Subcutaneous abdominal adipose tissue (tissue), 5 donors: ENCODE measurements around the gene ADCY4.
A peak's percentile ranks its signal among the peaks of the same experiment; 100 is the strongest.

ENCODE experiments used
- H3K27ac ChIP-seq: one replicate; pipeline ENCODE4 v1.7.0; 2013; ENCODE audit warnings: low read depth, mild to moderate bottlenecking, inconsistent platforms, low read length, moderate library complexity
- H3K27me3 ChIP-seq, 5 donors: one replicate each; pipeline ENCODE4 v1.7.0; 2013; ENCODE audit warnings: low read length in 5 of 5, inconsistent platforms in 1 of 5; ENCODE audit not compliant: control insufficient read depth in 5 of 5, insufficient read depth in 4 of 5
- H3K36me3 ChIP-seq, 5 donors: one replicate each; pipeline ENCODE4 v1.7.0; 2013; ENCODE audit warnings: low read length in 5 of 5; ENCODE audit not compliant: control insufficient read depth in 5 of 5, insufficient read depth in 5 of 5
- H3K4me1 ChIP-seq, 5 donors: one replicate each; pipeline ENCODE4 v1.7.0; 2013; ENCODE audit warnings: low read length in 5 of 5, mild to moderate bottlenecking in 3 of 5, moderate library complexity in 1 of 5; ENCODE audit not compliant: control insufficient read depth in 5 of 5, insufficient read depth in 5 of 5
- H3K4me3 ChIP-seq, 5 donors: one replicate each; pipeline ENCODE4 v1.7.0; 2013; ENCODE audit warnings: low read length in 5 of 5, low read depth in 1 of 5
- H3K9ac ChIP-seq, 5 donors: one replicate each; pipeline ENCODE4 v1.7.0; 2013; ENCODE audit warnings: low read length in 5 of 5, mild to moderate bottlenecking in 4 of 5, moderate library complexity in 3 of 5
- H3K9me3 ChIP-seq, 5 donors: one replicate each; pipeline ENCODE4 v1.7.0; 2013; ENCODE audit warnings: low read length in 5 of 5; ENCODE audit not compliant: control insufficient read depth in 5 of 5
- donor health status: healthy.
- donor health status: healthy.
- donor health status: healthy.
- donor health status: healthy.
- donor health status: healthy.

ADCY4 gene

GRCh38 chr14:24321212-24321975, 13.5 kb downstream of the ADCY4 start:
- H3K27me3 ChIP-seq = peaks cover 0 to 15% (median 0%) of the 10 kb centered on the region in 5 donors
- H3K4me3 ChIP-seq = no peak overlapping the region
- no peak overlapping the region for H3K27ac ChIP-seq
- H3K9me3 ChIP-seq = no peaks in the 10 kb centered on the region
- no peak overlapping the region for H3K9ac ChIP-seq
- peaks cover 0 to 73% (median 50%) of the 10 kb centered on the region in 5 donors for H3K36me3 ChIP-seq
- H3K4me1 ChIP-seq = peaks cover 0 to 20% (median 0%) of the 10 kb centered on the region in 5 donors

GRCh38 chr14:24317141-24317928, 17.5 kb downstream of the ADCY4 start:
- Histone ChIP-seq H3K36me3 (peaks cover 0 to 37% (median 27%) of the 10 kb centered on the region in 5 donors), H3K4me1 (peaks cover 7 to 56% (median 38%) of the 10 kb centered on the region in 5 donors), H3K9me3 (no peaks in the 10 kb centered on the region), H3K4me3 (no peak overlapping the region), H3K27me3 (peaks cover 0 to 15% (median 0%) of the 10 kb centered on the region in 5 donors), H3K27ac (no peak overlapping the region), H3K9ac (no peak overlapping the region)

GRCh38 chr14:24316597-24316950, 18.3 kb downstream of the ADCY4 start:
- Histone ChIP-seq H3K27ac (peak overlapping the region; percentile 40), H3K27me3 (peaks cover 0 to 15% (median 0%) of the 10 kb centered on the region in 5 donors), H3K9me3 (no peaks in the 10 kb centered on the region), H3K4me1 (peaks cover 11 to 64% (median 45%) of the 10 kb centered on the region in 5 donors), H3K9ac (peak overlapping the region in 1 of 5 donors; percentile 5), H3K4me3 (peak overlapping the region in 1 of 5 donors; percentile 28), H3K36me3 (peaks cover 0 to 30% (median 23%) of the 10 kb centered on the region in 5 donors)

GRCh38 chr14:24315807-24316596, 18.9 kb downstream of the ADCY4 start:
- Histone ChIP-seq H3K9ac (peak overlapping the region in 1 of 5 donors; percentile 5), H3K9me3 (no peaks in the 10 kb centered on the region), H3K27ac (peak overlapping the region; percentile 40), H3K4me1 (peaks cover 11 to 70% (median 51%) of the 10 kb centered on the region in 5 donors), H3K36me3 (peaks cover 0 to 28% (median 21%) of the 10 kb centered on the region in 5 donors), H3K4me3 (peak overlapping the region in 4 of 5 donors; percentile 6 to 28 (median 10)), H3K27me3 (peaks cover 0 to 15% (median 0%) of the 10 kb centered on the region in 5 donors)

- Histone ChIP-seq H3K9ac (peak overlapping the region in 1 of 5 donors; percentile 9), H3K4me1 (peaks cover 13 to 76% (median 56%) of the 10 kb centered on the region in 5 donors), H3K27me3 (peaks cover 0 to 15% (median 0%) of the 10 kb centered on the region in 5 donors), H3K27ac (peak overlapping the region; percentile 74), H3K9me3 (no peaks in the 10 kb centered on the region), H3K4me3 (peak overlapping the region in 2 of 5 donors; percentile 8 to 28), H3K36me3 (peaks cover 0 to 23% (median 19%) of the 10 kb centered on the region in 5 donors)
These were observed 19.5 kb downstream of the ADCY4 start for GRCh38 chr14:24315243-24315806.

- peaks cover 17 to 84% (median 64%) of the 10 kb centered on the region in 5 donors for H3K4me1 ChIP-seq
- H3K27ac ChIP-seq = peak overlapping the region; percentile 74
- peaks cover 0 to 15% (median 0%) of the 10 kb centered on the region in 5 donors for H3K27me3 ChIP-seq
These were observed 20.3 kb downstream of the ADCY4 start for GRCh38 chr14:24314377-24315193.

GRCh38 chr14:24313913-24314312, 21.0 kb downstream of the ADCY4 start:
- H3K27ac ChIP-seq = peak overlapping the region; percentile 74
- peaks cover 0 to 12% (median 0%) of the 10 kb centered on the region in 5 donors for H3K27me3 ChIP-seq
- no peaks in the 10 kb centered on the region for H3K9me3 ChIP-seq
- H3K4me1 ChIP-seq = peaks cover 17 to 91% (median 69%) of the 10 kb centered on the region in 5 donors
- peaks cover 0 to 9% (median 9%) of the 10 kb centered on the region in 5 donors for H3K36me3 ChIP-seq
- H3K9ac ChIP-seq = peak overlapping the region in 1 of 5 donors; percentile 33
- no peak overlapping the region for H3K4me3 ChIP-seq

More at GRCh38 chr14:24314377-24315193, 20.3 kb downstream of the ADCY4 start:
- H3K9me3 ChIP-seq = no peaks in the 10 kb centered on the region
- H3K36me3 ChIP-seq = peaks cover 0 to 16% (median 15%) of the 10 kb centered on the region in 5 donors
- no peak overlapping the region for H3K4me3 ChIP-seq
- H3K9ac ChIP-seq = peak overlapping the region in 1 of 5 donors; percentile 33

GRCh38 chr14:24312736-24313507, 21.9 kb downstream of the ADCY4 start:
- H3K4me3 ChIP-seq = peak overlapping the region in 1 of 5 donors; percentile 71

More at GRCh38 chr14:24312736-24313507, 21.9 kb downstream of the ADCY4 start:
- peaks cover 17 to 95% (median 70%) of the 10 kb centered on the region in 5 donors for H3K4me1 ChIP-seq
- H3K27me3 ChIP-seq = peaks cover 0 to 3% (median 0%) of the 10 kb centered on the region in 5 donors
- H3K9ac ChIP-seq = peak overlapping the region in 2 of 5 donors; percentile 32 to 42
- H3K36me3 ChIP-seq = peaks cover 0 to 2% (median 0%) of the 10 kb centered on the region in 5 donors
- H3K27ac ChIP-seq = peak overlapping the region; percentile 74
- no peaks in the 10 kb centered on the region for H3K9me3 ChIP-seq
